Upper lobe of left lung (tissue), 4 donors: ENCODE data around the gene PCDHB12.
"Not testable (repeated sequence)": the region's sequence is repeated elsewhere in the genome, so short reads cannot be mapped to it uniquely, and the experiment has no call there.

Source experiments
- POLR2A ChIP-seq, 4 donors: fragments of 450-650 bp; IDR thresholded peaks; one replicate each; pipeline ENCODE4 v1.5.1; 2016 to 2017; ENCODE audit warnings: antibody characterized with exemption in 4 of 4, mild to moderate bottlenecking in 2 of 4
- POLR2AphosphoS5 ChIP-seq, 2 donors: sonication (generic); formaldehyde crosslinking; IDR thresholded peaks; one replicate each; pipeline ENCODE4 v1.5.1; 2017; ENCODE audit warnings: antibody characterized with exemption in 2 of 2
- TF ChIP-seq, protein P1 (sequence below), 6 experiments: fragments of 450-650 bp in 4 of 6; fragments of 200-600 bp in 2 of 6; sonication (generic) in 2 of 6; IDR thresholded peaks; one replicate each; pipeline ENCODE4 v1.5.1; 2016 to 2019; ENCODE audit warnings: antibody characterized with exemption in 6 of 6

DNA sequence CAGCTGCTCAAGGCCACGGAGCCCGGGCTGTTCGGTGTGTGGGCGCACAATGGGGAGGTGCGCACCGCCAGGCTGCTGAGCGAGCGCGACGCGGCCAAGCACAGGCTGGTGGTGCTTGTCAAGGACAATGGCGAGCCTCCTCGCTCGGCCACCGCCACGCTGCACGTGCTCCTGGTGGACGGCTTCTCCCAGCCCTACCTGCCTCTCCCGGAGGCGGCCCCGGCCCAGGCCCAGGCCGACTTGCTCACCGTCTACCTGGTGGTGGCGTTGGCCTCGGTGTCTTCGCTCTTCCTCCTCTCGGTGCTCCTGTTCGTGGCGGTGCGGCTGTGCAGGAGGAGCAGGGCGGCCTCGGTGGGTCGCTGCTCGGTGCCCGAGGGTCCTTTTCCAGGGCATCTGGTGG is 19.4 kb upstream of the PCDHB12 start:
- TF ChIP-seq POLR2AphosphoS5, POLR2A (IDR thresholded peaks at IDR 0.05): not testable (repeated sequence)
- TF ChIP-seq, protein P1, sequence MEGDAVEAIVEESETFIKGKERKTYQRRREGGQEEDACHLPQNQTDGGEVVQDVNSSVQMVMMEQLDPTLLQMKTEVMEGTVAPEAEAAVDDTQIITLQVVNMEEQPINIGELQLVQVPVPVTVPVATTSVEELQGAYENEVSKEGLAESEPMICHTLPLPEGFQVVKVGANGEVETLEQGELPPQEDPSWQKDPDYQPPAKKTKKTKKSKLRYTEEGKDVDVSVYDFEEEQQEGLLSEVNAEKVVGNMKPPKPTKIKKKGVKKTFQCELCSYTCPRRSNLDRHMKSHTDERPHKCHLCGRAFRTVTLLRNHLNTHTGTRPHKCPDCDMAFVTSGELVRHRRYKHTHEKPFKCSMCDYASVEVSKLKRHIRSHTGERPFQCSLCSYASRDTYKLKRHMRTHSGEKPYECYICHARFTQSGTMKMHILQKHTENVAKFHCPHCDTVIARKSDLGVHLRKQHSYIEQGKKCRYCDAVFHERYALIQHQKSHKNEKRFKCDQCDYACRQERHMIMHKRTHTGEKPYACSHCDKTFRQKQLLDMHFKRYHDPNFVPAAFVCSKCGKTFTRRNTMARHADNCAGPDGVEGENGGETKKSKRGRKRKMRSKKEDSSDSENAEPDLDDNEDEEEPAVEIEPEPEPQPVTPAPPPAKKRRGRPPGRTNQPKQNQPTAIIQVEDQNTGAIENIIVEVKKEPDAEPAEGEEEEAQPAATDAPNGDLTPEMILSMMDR (IDR thresholded peaks at IDR 0.05) = not testable (repeated sequence)
